NCI-H82 treated with DMSO at 0.1 percent for 48 hours (cell line): Measurements from ENCODE around the gene FUT9.
"Not testable (repeated sequence)": the region's sequence is repeated elsewhere in the genome, so short reads cannot be mapped to it uniquely, and the experiment has no call there.

Experiments used
- DNase-seq: peaks from one replicate; lab custom pipeline; 2025; ENCODE audit not compliant: unreplicated experiment; lab: John Stamatoyannopoulos, UW

The FUT9 gene

GRCh38 chr6:96184798-96185197, 169.0 kb downstream of the FUT9 start:
- DNase-seq = no peak

GRCh38 chr6:96186094-96186493, 170.3 kb downstream of the FUT9 start:
- no peak for DNase-seq

GRCh38 chr6:96186516-96187195, 170.9 kb downstream of the FUT9 start:
- no peak for DNase-seq

- no peak for DNase-seq
Measured at GRCh38 chr6:96194675-96195074, 178.9 kb downstream of the FUT9 start.

- DNase-seq = no peak
Measured at GRCh38 chr6:96195272-96195671, 179.5 kb downstream of the FUT9 start.

GRCh38 chr6:96196633-96197032, 180.9 kb downstream of the FUT9 start:
- no peak for DNase-seq

- no peak for DNase-seq
Measured at GRCh38 chr6:96197241-96197640, 181.5 kb downstream of the FUT9 start.

- DNase-seq = no peak
Measured at GRCh38 chr6:96202571-96202970, 186.8 kb downstream of the FUT9 start.

- no peak for DNase-seq
Measured at GRCh38 chr6:96211341-96211740, 195.6 kb downstream of the FUT9 start.

- no peak for DNase-seq
Measured at GRCh38 chr6:96212066-96212465, 196.3 kb downstream of the FUT9 start.

- no peak for DNase-seq
Measured at GRCh38 chr6:96213784-96214183, 198.0 kb downstream of the FUT9 start.

GRCh38 chr6:96223695-96224094, 207.9 kb downstream of the FUT9 start:
- DNase-seq = no peak

- DNase-seq = no peak
Measured at GRCh38 chr6:96227135-96227534, 211.4 kb downstream of the FUT9 start.

GRCh38 chr6:96234444-96234843, 218.7 kb downstream of the FUT9 start:
- no peak for DNase-seq

GRCh38 chr6:96235927-96236326, 220.2 kb downstream of the FUT9 start:
- no peak for DNase-seq

- DNase-seq = no peak
Measured at GRCh38 chr6:96236471-96236870, 220.7 kb downstream of the FUT9 start.

GRCh38 chr6:96237638-96238347, 222.0 kb downstream of the FUT9 start:
- no peak for DNase-seq

- DNase-seq = no peak
Measured at GRCh38 chr6:96246563-96246962, 230.8 kb downstream of the FUT9 start.

GRCh38 chr6:96249755-96250154, 234.0 kb downstream of the FUT9 start:
- no peak for DNase-seq

- no peak for DNase-seq
Measured at GRCh38 chr6:96257751-96258150, 242.0 kb downstream of the FUT9 start.

GRCh38 chr6:96260787-96261430, 245.1 kb downstream of the FUT9 start:
- not testable (repeated sequence) for DNase-seq
